DMS 273 (cell line): ENCODE results near the gene UBE2L6.

Source experiments
- DNase-seq: peaks from one replicate; lab custom pipeline; 2025; ENCODE audit not compliant: unreplicated experiment; lab: John Stamatoyannopoulos, UW

The UBE2L6 gene

GRCh38 chr11:57567515-57568329, at the start of gene UBE2L6:
UBE2L6 (minus strand) TSS chr11:57567672; CDS start chr11:57567611, 61 bp downstream.
- DNase-seq, result peak; percentile 84

GRCh38 chr11:57616595-57616994, 49.1 kb upstream of the UBE2L6 start:
- no peak for DNase-seq

GRCh38 chr11:57615308-57615707, 47.8 kb upstream of the UBE2L6 start:
- DNase-seq, result no peak

- DNase-seq, result no peak
Measured at GRCh38 chr11:57614234-57614772, 46.8 kb upstream of the UBE2L6 start.

- no peak for DNase-seq
Measured at GRCh38 chr11:57610170-57610569, 42.7 kb upstream of the UBE2L6 start.

- DNase-seq, result no peak
Measured at GRCh38 chr11:57605028-57605420, 37.6 kb upstream of the UBE2L6 start.

- no peak for DNase-seq
Measured at GRCh38 chr11:57604296-57605027, 37.0 kb upstream of the UBE2L6 start.

- no peak for DNase-seq
Measured at GRCh38 chr11:57601297-57601696, 33.8 kb upstream of the UBE2L6 start.

GRCh38 chr11:57599381-57599780, 31.9 kb upstream of the UBE2L6 start:
- DNase-seq, result no peak

- no peak for DNase-seq
Measured at GRCh38 chr11:57598831-57599155, 31.3 kb upstream of the UBE2L6 start.

GRCh38 chr11:57597916-57598830, 30.7 kb upstream of the UBE2L6 start:
- peak; percentile 76 for DNase-seq

GRCh38 chr11:57597461-57597915, 30.0 kb upstream of the UBE2L6 start, which contains the start of gene SERPING1:
SERPING1 (plus strand) TSS chr11:57597685; CDS start chr11:57598271, 586 bp downstream.
- peak; percentile 36 for DNase-seq

GRCh38 chr11:57596266-57596885, 28.9 kb upstream of the UBE2L6 start:
- DNase-seq, result no peak

- DNase-seq, result no peak
Measured at GRCh38 chr11:57588046-57588710, 20.7 kb upstream of the UBE2L6 start.

GRCh38 chr11:57586711-57587245, 19.3 kb upstream of the UBE2L6 start:
- DNase-seq, result no peak

- DNase-seq, result no peak
Measured at GRCh38 chr11:57585301-57585700, 17.8 kb upstream of the UBE2L6 start.

GRCh38 chr11:57584341-57584740, 16.9 kb upstream of the UBE2L6 start:
- no peak for DNase-seq

- no peak for DNase-seq
Measured at GRCh38 chr11:57574061-57574460, 6.6 kb upstream of the UBE2L6 start.

GRCh38 chr11:57571606-57572005, 4.1 kb upstream of the UBE2L6 start:
- no peak for DNase-seq

GRCh38 chr11:57568330-57568766, 876 bp upstream of the UBE2L6 start:
- DNase-seq, result no peak
